GM13977 (cell line): ENCODE results near the gene LZTS2.
A peak's percentile ranks its signal among the peaks of the same experiment; 100 is the strongest.

Experiments used
- DNase-seq: peaks from one replicate; pipeline ENCODE4 v3.0.0; 2012; ENCODE audit warnings: low spot score
- CTCF ChIP-seq: IDR thresholded peaks from 2 replicates; pipeline ENCODE4 v1.5.1; 2012; ENCODE audit warnings: mild to moderate bottlenecking, control low read depth; ENCODE audit not compliant: insufficient read depth; ENCODE audit errors: extremely low read depth, missing control alignments
- in situ Hi-C: fragments of 300-500 bp; cut with MboI; formaldehyde crosslinking; loops from one replicate; pipeline ENCODE4 v1.12.0; 2022; ENCODE audit warnings: low sequenced_read_pairs, low pct_unique_long_range_greater_than_20kb, mixed read lengths, inconsistent platforms; ENCODE audit not compliant: unreplicated experiment

LZTS2 gene

DNA sequence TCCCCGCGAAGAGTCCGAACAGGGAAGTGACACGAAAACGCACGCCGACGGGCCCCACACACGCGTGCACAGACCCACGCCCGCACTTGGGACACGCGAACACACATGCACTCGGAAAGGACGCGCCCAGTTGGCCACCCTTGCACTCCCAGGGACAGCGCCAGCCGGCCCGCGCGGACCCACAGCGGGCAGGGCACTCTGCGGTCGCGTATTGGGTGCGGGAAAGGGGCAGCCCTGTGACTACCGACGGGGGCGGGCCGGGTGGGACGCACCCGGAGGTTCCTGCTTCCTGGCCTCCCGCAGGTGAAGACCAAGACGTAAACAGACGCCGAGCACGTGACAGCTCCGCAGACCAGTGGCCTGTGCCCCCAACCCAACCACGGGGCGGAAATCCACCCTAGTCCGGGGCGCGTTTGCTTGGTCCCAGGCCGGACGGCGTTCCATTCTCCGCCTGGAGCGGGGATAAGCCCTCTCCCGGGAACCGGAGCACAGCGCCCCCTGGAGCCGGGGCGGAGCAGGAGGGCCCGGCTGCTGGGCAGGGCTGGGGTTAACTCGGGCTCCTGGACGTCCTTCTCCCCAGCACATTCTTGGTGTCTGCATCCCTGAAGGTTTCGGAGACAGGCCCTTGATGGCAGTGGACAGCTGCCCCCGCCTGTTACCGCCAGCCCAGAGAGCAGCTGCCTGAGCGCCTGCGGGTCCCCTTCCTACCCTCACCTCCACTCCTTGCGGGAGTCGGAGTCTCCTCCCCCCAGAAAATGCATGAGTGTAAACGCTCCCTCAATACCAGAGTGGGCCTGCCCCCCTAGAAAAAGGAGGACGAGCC is 2.0 kb upstream of the LZTS2 start:
- in situ Hi-C loops, result no loop called here
- peak; percentile 90 for DNase-seq
- peak; percentile 82 for TF ChIP-seq CTCF

DNA sequence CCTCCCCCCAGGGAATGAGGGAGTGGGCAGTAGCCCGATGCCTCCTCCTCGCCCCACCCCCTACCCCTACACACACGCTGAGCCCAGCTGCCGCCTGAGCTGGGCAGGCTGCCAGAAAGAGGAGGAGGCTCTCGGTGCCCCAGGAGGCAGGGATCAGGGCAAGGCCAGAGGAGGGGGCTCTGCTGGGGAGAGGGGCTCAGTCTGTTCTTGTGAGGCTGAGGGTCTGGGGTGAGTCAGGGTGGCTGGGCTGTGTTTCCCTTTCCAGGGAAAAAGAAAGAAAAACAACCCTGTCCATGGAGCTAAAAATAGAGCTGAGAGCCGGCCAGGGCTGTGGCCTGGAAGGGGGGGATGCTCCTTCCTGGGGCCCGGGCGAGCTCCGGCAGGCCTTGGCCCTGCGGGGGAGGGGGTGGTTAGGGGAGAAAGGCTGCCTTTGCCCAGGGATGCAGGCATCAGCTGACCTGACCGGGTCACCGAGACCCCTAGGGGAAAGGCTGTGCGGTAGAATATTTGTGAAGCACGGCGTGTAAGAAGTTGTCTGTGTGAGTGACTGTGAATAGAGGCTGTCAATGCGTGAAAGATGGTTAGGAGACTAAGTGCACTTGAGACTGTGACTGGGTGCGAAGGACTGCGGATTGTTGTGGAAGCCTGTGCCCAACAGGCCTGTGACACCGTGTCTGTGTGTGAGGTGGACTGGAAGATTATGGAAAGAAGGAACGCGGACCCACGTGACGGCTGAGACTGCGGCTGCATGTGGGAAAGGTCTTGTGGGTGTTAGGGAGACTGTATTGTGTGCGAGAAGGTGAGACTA is 1.2 kb upstream of the LZTS2 start:
- peak; percentile 84 for DNase-seq
- in situ Hi-C loops, result no loop called here
- no peak for TF ChIP-seq CTCF

- in situ Hi-C loops, result no loop called here
- peak; percentile 92 for TF ChIP-seq CTCF
- DNase-seq, result peak; percentile 96
Observed at GRCh38 chr10:100998991-100999741, 442 bp upstream of the LZTS2 start.

GRCh38 chr10:101000127-101000914 is 713 bp downstream of the LZTS2 start:
- in situ Hi-C loops, result no loop called here
- no peak for DNase-seq
- no peak for TF ChIP-seq CTCF

DNA sequence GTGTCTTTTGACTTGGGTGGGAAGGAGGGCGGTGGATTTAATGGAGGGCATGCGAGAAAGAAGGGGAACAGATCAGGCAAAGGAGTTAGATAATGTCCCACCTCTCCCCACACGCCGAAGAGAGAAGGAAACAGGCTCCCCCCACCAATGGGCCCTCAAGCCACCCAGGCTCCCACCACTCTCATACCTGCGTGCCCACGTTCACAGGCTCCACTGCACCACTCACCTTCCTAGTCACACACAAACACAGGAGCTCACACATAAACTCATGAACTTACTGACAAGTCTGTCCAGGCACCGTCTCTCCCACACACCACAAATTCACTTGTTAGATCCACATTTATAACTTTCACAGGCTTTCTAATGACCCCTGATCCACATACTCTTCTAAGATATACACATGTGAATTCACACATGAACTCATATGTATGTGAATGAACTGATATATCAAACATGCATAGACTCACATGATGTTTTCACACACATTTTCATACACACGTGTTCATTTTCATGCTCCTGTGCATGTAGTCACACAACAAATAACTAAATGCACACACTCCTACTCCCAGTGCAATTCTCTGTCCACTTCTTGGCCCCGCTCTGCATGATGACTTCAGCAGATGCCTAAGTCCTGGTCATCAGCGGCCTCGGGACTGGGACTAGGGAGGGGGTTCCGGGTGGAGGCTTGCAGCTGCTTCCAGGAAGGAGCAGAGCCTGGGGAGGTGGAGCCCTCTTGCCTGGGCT is 1.5 kb downstream of the LZTS2 start:
- DNase-seq, result no peak
- in situ Hi-C loops, result no loop called here
- no peak for TF ChIP-seq CTCF
